ENCODE measurements around the gene FAM89B. TPM values are rescaled to one million over a fixed set of nuclear protein-coding genes. Genes with fewer than 3 reads are reported as not detected.

Gene FAM89B
- total and polyA plus RNA-seq, 7 donors: 59.0 to 112 (median 67.4) TPM

GRCh38 chr11:65529475-65530156 lies 42.7 kb upstream of the FAM89B start:
- no peaks in the 10 kb centered on the region for H3K27me3 ChIP-seq (ENCODE audit: insufficient read depth in 3 of 3, low read length in 2 of 3)
- ATAC-seq (no peak), DNase-seq (peak in 1 of 2 donors; percentile 34)
- intact Hi-C loops (cut with DNase I): no loop called here
- 72 to 86% (median 77%) methylated on average over 10 of the region's 10 CpGs for WGBS, 3 donors
- peaks cover 6 to 81% of the 10 kb centered on the region in 2 donors for H3K36me3 ChIP-seq (ENCODE audit: insufficient read depth in 1 of 2, low read depth in 1 of 2)
- no peaks in the 10 kb centered on the region for H3K9me3 ChIP-seq
- H3K27ac ChIP-seq: no peak overlapping the region
- TF ChIP-seq CTCF (IDR thresholded peaks at IDR 0.05): no peak
- peaks cover 9% of the 10 kb centered on the region for H3K4me1 ChIP-seq
- H3K4me3 ChIP-seq: no peak overlapping the region

- no peak for ATAC-seq
- no peak for DNase-seq
- TF ChIP-seq CTCF (IDR thresholded peaks at IDR 0.05): no peak
- Histone ChIP-seq H3K9me3 (no peaks in the 10 kb centered on the region), H3K27ac (no peak overlapping the region), H3K4me3 (no peak overlapping the region), H3K4me1 (peaks cover 9% of the 10 kb centered on the region), H3K36me3 (ENCODE audit: insufficient read depth in 1 of 2, low read depth in 1 of 2) (peaks cover 6 to 86% of the 10 kb centered on the region in 2 donors), H3K27me3 (ENCODE audit: insufficient read depth in 3 of 3, low read length in 2 of 3) (no peaks in the 10 kb centered on the region)
- 84 to 94% (median 86%) methylated on average over 5 of the region's 5 CpGs for WGBS, 3 donors
- intact Hi-C loops (cut with DNase I): no loop called here
Measured at GRCh38 chr11:65530157-65530496, 42.2 kb upstream of the FAM89B start.

GRCh38 chr11:65532388-65533064 lies 39.8 kb upstream of the FAM89B start:
- H3K4me1 ChIP-seq: no peaks in the 10 kb centered on the region
- H3K27me3 ChIP-seq (ENCODE audit: insufficient read depth in 3 of 3, low read length in 2 of 3): no peaks in the 10 kb centered on the region
- intact Hi-C loops (cut with DNase I): no loop called here
- H3K36me3 ChIP-seq (ENCODE audit: insufficient read depth in 1 of 2, low read depth in 1 of 2): peaks cover 6 to 95% of the 10 kb centered on the region in 2 donors
- no peak for ATAC-seq
- no peak for DNase-seq
- WGBS, 3 donors: 71 to 83% (median 81%) methylated on average over 13 to 15 of the region's 15 CpGs
- no peak overlapping the region for H3K4me3 ChIP-seq
- H3K9me3 ChIP-seq: no peaks in the 10 kb centered on the region
- TF ChIP-seq CTCF (IDR thresholded peaks at IDR 0.05): no peak
- no peak overlapping the region for H3K27ac ChIP-seq

- ATAC-seq (no peak), DNase-seq (no peak)
- Histone ChIP-seq H3K9me3 (no peaks in the 10 kb centered on the region), H3K27ac (no peak overlapping the region), H3K36me3 (ENCODE audit: insufficient read depth in 1 of 2, low read depth in 1 of 2) (peaks cover 6 to 93% of the 10 kb centered on the region in 2 donors), H3K4me1 (peaks cover 2% of the 10 kb centered on the region), H3K27me3 (ENCODE audit: insufficient read depth in 3 of 3, low read length in 2 of 3) (no peaks in the 10 kb centered on the region), H3K4me3 (no peak overlapping the region)
- WGBS, 3 donors: 80 to 90% (median 82%) methylated on average over 8 to 9 of the region's 9 CpGs
- TF ChIP-seq CTCF (IDR thresholded peaks at IDR 0.05): no peak
- intact Hi-C loops (cut with DNase I): no loop called here
Measured at GRCh38 chr11:65535102-65535501, 37.2 kb upstream of the FAM89B start.

Data from psoas muscle (tissue), 8 donors.